ENCODE measurements around the gene TMEM108.

TMEM108 gene

GRCh38 chr3:133055339-133055738 lies 17.1 kb downstream of the TMEM108 start:
- no peak for DNase-seq (ENCODE audit: low spot score)

GRCh38 chr3:133058243-133058642 lies 20.1 kb downstream of the TMEM108 start:
- no peak for DNase-seq (ENCODE audit: low spot score)

- no peak for DNase-seq (ENCODE audit: low spot score)
Measured at GRCh38 chr3:133058831-133059230, 20.6 kb downstream of the TMEM108 start.

- DNase-seq (ENCODE audit: low spot score), result no peak
Measured at GRCh38 chr3:133065193-133065961, 27.2 kb downstream of the TMEM108 start.

GRCh38 chr3:133066026-133066425 lies 27.8 kb downstream of the TMEM108 start:
- no peak for DNase-seq (ENCODE audit: low spot score)

- no peak for DNase-seq (ENCODE audit: low spot score)
Measured at GRCh38 chr3:133069556-133070286, 31.5 kb downstream of the TMEM108 start.

GRCh38 chr3:133074977-133075376 lies 36.8 kb downstream of the TMEM108 start:
- DNase-seq (ENCODE audit: low spot score), result no peak

GRCh38 chr3:133077688-133078087 lies 39.5 kb downstream of the TMEM108 start:
- no peak for DNase-seq (ENCODE audit: low spot score)

- DNase-seq (ENCODE audit: low spot score), result no peak
Measured at GRCh38 chr3:133079621-133080020, 41.4 kb downstream of the TMEM108 start.

- no peak for DNase-seq (ENCODE audit: low spot score)
Measured at GRCh38 chr3:133081016-133081415, 42.8 kb downstream of the TMEM108 start.

- DNase-seq (ENCODE audit: low spot score), result no peak
Measured at GRCh38 chr3:133083395-133083794, 45.2 kb downstream of the TMEM108 start.

GRCh38 chr3:133089906-133090485 lies 51.8 kb downstream of the TMEM108 start:
- DNase-seq (ENCODE audit: low spot score), result peak; percentile 36

GRCh38 chr3:133092681-133093080 lies 54.5 kb downstream of the TMEM108 start:
- DNase-seq (ENCODE audit: low spot score), result no peak

- no peak for DNase-seq (ENCODE audit: low spot score)
Measured at GRCh38 chr3:133093366-133093765, 55.2 kb downstream of the TMEM108 start.

GRCh38 chr3:133096900-133097613 lies 58.9 kb downstream of the TMEM108 start:
- DNase-seq (ENCODE audit: low spot score), result peak; percentile 22

GRCh38 chr3:133103706-133104105 lies 65.5 kb downstream of the TMEM108 start:
- no peak for DNase-seq (ENCODE audit: low spot score)

GRCh38 chr3:133106169-133106568 lies 68.0 kb downstream of the TMEM108 start:
- DNase-seq (ENCODE audit: low spot score), result no peak

GRCh38 chr3:133112666-133113065 lies 74.5 kb downstream of the TMEM108 start:
- no peak for DNase-seq (ENCODE audit: low spot score)

- DNase-seq (ENCODE audit: low spot score), result peak; percentile 22
Measured at GRCh38 chr3:133113526-133113925, 75.3 kb downstream of the TMEM108 start.

- DNase-seq (ENCODE audit: low spot score), result no peak
Measured at GRCh38 chr3:133113927-133114597, 75.9 kb downstream of the TMEM108 start.

- peak; percentile 6 for DNase-seq (ENCODE audit: low spot score)
Measured at GRCh38 chr3:133115176-133115575, 77.0 kb downstream of the TMEM108 start.

GRCh38 chr3:133117342-133117741 lies 79.2 kb downstream of the TMEM108 start:
- no peak for DNase-seq (ENCODE audit: low spot score)

Data from kidney tubule cell (primary cell).